ENCODE measurements around the gene SOX6. TPM values are rescaled to one million over a fixed set of nuclear protein-coding genes. Genes with fewer than 3 reads are reported as not detected.

SOX6 gene
- total RNA-seq, 1 experiment from 2014 or later = not detected

- Histone ChIP-seq H3K18ac (ENCODE audit: insufficient read length, low read depth, low read length) (no peak overlapping the region), H3K14ac (ENCODE audit: insufficient read depth, low read length) (no peak overlapping the region), H4K5ac (ENCODE audit: insufficient read length, low read depth, low read length) (no peak overlapping the region), H3K4me1 (ENCODE audit: insufficient read depth, low read length) (no peaks in the 10 kb centered on the region), H2BK12ac (ENCODE audit: insufficient read length, low read depth, low read length) (no peak overlapping the region), H3T11ph (ENCODE audit: low read length) (no peak overlapping the region), H3K9ac (ENCODE audit: extremely low read depth, insufficient read length, low read length) (no peak overlapping the region), H2BK20ac (ENCODE audit: low read depth, low read length, poor library complexity, severe bottlenecking) (no peak overlapping the region), H4K91ac (ENCODE audit: insufficient read length, low read depth, low read length) (no peak overlapping the region), H2BK120ac (ENCODE audit: low read depth, low read length, poor library complexity, severe bottlenecking) (no peak overlapping the region), H3K79me1 (ENCODE audit: insufficient read depth, low read depth, low read length, poor library complexity, severe bottlenecking) (no peaks in the 10 kb centered on the region), H3K9me3 (ENCODE audit: control insufficient read depth, low read depth, low read length) (no peaks in the 10 kb centered on the region), H3K27me3 (ENCODE audit: insufficient read depth, low read length) (no peaks in the 10 kb centered on the region), H3K4ac (ENCODE audit: low read depth, low read length) (no peak overlapping the region), H3K23me2 (ENCODE audit: insufficient read length, low read depth, low read length, poor library complexity, severe bottlenecking) (no peaks in the 10 kb centered on the region), H3K56ac (ENCODE audit: insufficient read length, low read depth, low read length) (no peak overlapping the region), H4K8ac (replicated peaks; ENCODE audit: insufficient read length, low read depth, low read length) (no peak overlapping the region), H3K27ac (ENCODE audit: insufficient read length, low read depth, low read length) (no peak overlapping the region), H2AK5ac (ENCODE audit: insufficient read length, low read length) (no peak overlapping the region), H3K79me2 (ENCODE audit: insufficient read depth, low read length) (no peaks in the 10 kb centered on the region), H2BK5ac (ENCODE audit: insufficient read length, low read length) (no peak overlapping the region), H3K23ac (ENCODE audit: insufficient read length, low read depth, low read length) (no peak overlapping the region), H2AFZ (ENCODE audit: low read length) (no peak overlapping the region), H2BK15ac (ENCODE audit: low read depth, low read length) (no peak overlapping the region), H4K20me1 (ENCODE audit: control insufficient read depth, insufficient read depth, insufficient read length) (no peaks in the 10 kb centered on the region), H3K4me2 (ENCODE audit: insufficient read depth, insufficient read length, low read length) (no peak overlapping the region)
- Mint-ChIP-seq H3K27me3 (ENCODE audit: low read depth) (peaks cover 54% of the 10 kb centered on the region), H3K4me3 (no peak overlapping the region), H3K4me1 (no peaks in the 10 kb centered on the region), H3K9me3 (no peaks in the 10 kb centered on the region), H3K36me3 (ENCODE audit: insufficient read depth in 1 of 3, low read depth in 3 of 3) (no peaks in the 10 kb centered on the region; a peak in 1 of 7 replicates), H3K27ac (peak overlapping the region in 1 of 3 experiments; percentile 11; a peak in 1 of 7 replicates)
- no CpG with 5 or more reads among the region's 8 CpGs for WGBS (ENCODE audit: extremely low coverage, insufficient read length, low lambda C conversion rate)
- DNase-seq = no peak
- no peak for TF ChIP-seq CTCF (conservative IDR thresholded peaks at IDR 0.05)
These were observed 415.7 kb downstream of the SOX6 start for GRCh38 chr11:15940462-15941205.
